HG03378 (cell line): ENCODE measurements around the gene MAL.

Experiments
- ATAC-seq: cut with Tn5 transposase; IDR thresholded peaks from one replicate; pipeline ENCODE4 v1.9.1; 2021; ENCODE audit warnings: mild to moderate bottlenecking, moderate library complexity; ENCODE audit not compliant: unreplicated experiment

MAL gene

GRCh38 chr2:95025406-95026319, at the start of gene MAL:
MAL (plus strand) TSS chr2:95025708; CDS start chr2:95025793, 85 bp downstream.
- ATAC-seq: no peak

DNA sequence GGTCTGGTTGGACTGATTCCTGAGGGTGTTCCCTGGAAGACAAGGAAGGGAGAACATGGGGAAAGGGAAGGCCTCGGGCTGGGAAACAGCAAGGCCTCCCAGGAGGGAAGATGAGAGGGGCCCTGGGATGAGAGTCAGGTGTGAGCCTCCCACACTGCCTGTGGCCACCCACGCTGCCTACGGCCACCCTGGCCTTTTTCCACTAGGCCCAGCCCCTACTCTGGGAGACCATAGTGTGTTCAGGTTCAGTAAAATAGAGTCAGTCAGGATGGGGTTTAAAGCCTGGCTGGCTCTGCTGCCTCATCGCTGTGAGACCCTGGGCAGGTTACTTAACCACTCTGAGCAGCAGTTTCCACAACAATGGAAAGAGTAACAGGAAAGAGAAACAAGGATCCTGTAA, 47.7 kb upstream of the MAL start:
- no peak for ATAC-seq

GRCh38 chr2:94978917-94979316, 46.6 kb upstream of the MAL start:
- no peak for ATAC-seq

GRCh38 chr2:94979406-94980375, 45.8 kb upstream of the MAL start:
- no peak for ATAC-seq

GRCh38 chr2:94980406-94980805, 45.1 kb upstream of the MAL start:
- no peak for ATAC-seq

DNA sequence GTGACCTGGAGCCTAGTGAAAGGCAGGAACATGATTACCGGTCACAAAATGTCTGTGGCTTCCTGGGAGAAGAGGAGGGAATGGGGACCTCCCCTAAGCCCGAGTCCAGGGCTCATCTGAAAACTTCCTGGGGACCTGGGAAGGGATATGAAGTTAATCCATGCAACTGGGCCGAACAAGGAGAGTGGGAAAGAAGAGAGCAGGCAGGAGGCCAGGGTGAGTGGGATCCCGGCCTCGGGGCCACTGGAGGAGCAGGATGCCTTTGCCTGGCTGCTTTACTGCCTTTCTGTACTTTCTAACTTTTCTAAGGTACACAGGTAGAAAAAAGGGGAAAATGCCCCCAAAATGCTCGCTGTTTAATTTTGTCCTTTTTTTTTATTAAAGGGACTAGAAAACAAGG, 43.4 kb upstream of the MAL start:
- no peak for ATAC-seq

GRCh38 chr2:94982675-94983074, 42.8 kb upstream of the MAL start:
- ATAC-seq: no peak

- ATAC-seq: no peak
Observed at GRCh38 chr2:94984964-94985575, 40.4 kb upstream of the MAL start.

DNA sequence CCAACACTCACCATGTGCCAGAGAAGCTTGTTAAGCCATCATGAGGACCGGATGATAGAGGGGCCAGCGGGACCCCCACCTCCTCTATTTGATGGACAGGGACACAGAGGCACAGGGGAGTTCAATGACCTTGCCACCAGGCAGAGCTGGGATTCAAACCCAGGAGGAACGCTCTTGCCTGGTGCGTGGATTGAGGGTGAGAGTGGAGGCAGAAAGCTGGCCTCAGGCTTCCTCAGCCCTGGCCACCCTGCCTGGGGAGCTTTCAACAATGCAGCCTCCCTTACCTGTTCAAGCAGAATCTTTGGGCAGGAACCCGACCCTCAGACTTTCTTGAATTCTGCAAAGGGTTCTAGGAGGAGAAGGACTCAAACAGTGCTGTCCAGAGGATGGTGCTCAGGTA, 39.9 kb upstream of the MAL start:
- ATAC-seq: no peak

DNA sequence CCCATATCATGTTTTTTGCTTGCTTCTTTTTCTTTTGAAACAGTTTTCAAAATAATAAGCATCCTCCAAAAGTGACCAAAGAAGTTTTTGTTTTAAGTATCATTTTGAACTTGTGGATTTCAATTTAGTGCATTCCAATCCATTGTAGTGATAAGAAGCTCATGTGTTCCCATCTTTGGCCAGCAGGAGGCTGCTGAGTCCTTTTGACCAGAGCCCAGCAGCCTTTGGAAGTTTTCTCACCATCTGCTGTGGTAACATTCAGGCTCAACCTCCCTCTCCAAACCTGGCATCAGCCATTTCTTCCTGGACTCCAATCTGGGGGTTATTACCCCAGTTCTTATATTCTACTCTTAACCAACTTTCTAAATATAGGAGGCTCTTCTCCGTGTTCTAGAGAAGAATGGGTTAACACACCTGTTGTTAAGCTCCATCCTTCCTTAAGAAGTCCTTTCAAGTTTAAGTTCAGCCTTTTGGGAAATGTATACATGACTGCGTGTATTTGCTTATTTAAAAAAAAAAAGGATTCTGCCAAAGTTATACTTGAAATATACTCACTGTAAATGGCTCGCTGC, 39.0 kb upstream of the MAL start:
- ATAC-seq: peak; percentile 84

- no peak for ATAC-seq
Observed at GRCh38 chr2:94987074-94988020, 38.2 kb upstream of the MAL start.

- no peak for ATAC-seq
Observed at GRCh38 chr2:94990956-94991355, 34.6 kb upstream of the MAL start.

DNA sequence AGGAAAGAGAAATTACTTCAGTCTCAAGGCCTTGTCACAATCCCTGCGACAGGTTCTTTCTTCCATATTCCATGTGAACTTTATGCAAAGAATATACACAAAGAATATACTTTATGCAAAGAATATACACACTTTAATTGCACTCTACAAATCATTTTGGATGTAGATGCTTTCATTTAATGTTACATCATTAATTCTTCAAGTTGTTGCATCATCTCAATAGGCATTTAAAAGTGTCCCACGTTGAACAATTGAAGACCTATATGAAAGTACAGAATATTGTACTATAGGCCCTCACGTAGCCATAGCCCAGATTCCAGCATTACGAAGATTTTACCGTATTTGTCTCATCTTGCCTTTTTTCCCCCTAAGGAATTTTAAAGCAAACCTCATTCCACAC, 33.1 kb upstream of the MAL start:
- no peak for ATAC-seq

DNA sequence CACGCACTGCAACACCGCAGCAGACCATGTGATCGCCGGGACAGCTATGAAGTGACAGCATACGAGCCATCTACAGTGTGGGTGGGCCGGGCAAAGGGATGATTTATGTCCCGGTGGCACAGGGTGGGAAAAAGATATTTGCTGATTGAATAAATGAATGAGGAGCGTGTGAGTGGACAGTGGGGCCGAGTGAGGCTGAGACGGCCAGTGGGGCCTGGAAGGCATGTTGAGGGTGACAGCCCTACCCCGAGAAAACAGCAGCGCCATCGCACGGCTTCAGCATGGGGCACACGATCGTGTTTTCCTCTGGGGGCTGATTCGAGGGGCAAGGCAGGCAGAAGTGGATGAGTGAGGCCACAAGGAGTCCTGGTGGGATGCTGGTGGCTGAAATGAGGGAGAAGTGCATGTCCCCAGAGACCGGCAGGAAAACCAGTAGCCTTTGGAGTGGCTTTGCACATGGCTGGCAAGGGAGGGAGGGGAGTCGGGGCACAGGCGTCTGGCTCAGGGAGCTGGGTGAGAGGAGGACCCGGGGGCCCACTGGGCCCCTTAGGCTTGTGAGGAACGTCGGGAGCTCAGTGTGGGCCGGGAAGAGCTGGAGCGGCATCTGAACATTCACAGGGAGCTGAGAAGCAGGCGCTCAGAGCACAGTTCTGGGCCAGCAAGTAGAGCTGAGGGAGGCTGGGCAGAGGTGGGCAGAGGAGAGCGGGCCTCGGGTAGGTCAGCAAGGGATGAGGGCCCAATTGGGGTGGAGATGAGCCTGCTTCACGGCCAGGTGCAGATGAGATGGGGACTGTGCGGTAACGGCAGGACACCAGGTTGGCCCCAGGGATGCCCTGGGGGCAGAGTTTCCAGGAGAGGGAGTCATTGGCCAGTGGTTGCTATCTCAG, 32.1 kb upstream of the MAL start:
- no peak for ATAC-seq

- no peak for ATAC-seq
Observed at GRCh38 chr2:94994063-94994913, 31.2 kb upstream of the MAL start.

- no peak for ATAC-seq
Observed at GRCh38 chr2:94994914-94995552, 30.5 kb upstream of the MAL start.

DNA sequence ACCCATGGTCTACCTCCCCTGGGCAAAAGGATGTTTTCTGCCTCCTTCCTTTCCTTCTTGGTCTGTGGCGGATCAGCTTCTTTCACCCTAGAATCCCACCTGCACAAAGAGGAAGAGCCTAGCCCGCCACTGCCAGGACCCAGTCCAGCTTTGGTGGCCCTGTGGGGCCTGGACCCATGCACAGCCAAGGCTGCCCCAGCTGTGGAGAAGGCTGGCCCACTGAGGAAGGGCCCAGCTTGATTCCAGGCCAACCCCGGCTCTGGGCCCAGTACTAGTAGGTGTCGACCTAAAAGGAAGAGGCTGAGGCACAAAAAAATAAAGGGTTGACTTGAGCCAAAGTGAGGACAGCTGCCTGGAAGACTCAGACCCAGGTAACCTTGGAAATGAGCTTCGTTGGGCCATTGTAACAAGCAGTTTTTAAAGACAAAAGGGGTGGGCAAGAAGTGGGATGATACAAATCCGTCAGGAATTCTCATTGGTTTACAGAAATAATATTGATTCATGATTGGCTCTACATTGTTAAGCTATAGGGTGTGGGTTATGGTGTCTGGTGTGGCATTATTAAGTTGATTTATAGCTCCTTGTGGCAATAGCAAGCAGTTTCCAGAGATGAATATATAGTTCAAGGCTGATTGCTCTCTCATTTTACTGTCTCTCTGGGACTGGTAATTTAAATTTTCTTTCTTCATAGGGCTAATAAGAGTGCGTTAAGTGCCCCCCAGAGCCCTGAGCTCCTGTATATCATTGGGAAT, 29.8 kb upstream of the MAL start:
- ATAC-seq: no peak
